ENCODE results near the gene CRACDL. TPM values are rescaled to one million over a fixed set of nuclear protein-coding genes. Genes with fewer than 3 reads are reported as not detected.

Gene CRACDL
- total RNA-seq, 4 donors from 2014 or later, result 0.94 to 5.8 (median 1.8) TPM

DNA sequence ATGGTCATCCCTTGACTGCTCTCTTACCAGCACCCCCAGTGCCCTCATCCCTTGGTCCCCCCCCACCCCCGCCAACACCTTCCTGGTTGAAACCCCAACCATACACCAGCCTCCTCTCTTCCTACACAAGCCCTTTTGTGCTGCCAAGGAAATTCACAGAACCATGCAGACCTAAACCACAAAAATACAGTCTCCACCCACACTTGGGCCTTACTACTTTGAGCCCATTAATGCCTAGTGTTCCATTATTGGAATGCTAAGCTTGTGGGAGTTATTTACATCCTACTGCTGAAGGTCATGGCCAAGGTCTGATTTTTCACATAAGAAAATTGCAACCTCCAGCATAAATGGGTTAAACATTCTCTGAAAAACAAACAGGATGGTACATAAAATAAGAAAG lies 4.1 kb upstream of the CRACDL start:
- Histone ChIP-seq H3K27ac (no peak overlapping the region), H3K27me3 (peaks cover 31% of the 10 kb centered on the region), H3K36me3 (no peaks in the 10 kb centered on the region), H3K9me3 (no peaks in the 10 kb centered on the region), H3K4me3 (no peak overlapping the region), H3K4me1 (peaks cover 0 to 22% (median 4%) of the 10 kb centered on the region in 3 donors)
- ATAC-seq, result no peak
- 100% methylated on average over 1 of the region's 1 CpG; no CpG with 5 or more reads in 1 of the 2 donors for WGBS, 2 donors (ENCODE audit: low coverage in 1 of 2)
- TF ChIP-seq, protein P1, sequence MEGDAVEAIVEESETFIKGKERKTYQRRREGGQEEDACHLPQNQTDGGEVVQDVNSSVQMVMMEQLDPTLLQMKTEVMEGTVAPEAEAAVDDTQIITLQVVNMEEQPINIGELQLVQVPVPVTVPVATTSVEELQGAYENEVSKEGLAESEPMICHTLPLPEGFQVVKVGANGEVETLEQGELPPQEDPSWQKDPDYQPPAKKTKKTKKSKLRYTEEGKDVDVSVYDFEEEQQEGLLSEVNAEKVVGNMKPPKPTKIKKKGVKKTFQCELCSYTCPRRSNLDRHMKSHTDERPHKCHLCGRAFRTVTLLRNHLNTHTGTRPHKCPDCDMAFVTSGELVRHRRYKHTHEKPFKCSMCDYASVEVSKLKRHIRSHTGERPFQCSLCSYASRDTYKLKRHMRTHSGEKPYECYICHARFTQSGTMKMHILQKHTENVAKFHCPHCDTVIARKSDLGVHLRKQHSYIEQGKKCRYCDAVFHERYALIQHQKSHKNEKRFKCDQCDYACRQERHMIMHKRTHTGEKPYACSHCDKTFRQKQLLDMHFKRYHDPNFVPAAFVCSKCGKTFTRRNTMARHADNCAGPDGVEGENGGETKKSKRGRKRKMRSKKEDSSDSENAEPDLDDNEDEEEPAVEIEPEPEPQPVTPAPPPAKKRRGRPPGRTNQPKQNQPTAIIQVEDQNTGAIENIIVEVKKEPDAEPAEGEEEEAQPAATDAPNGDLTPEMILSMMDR (IDR thresholded peaks at IDR 0.05), result no peak
- TF ChIP-seq EP300 (IDR thresholded peaks at IDR 0.05), result no peak

- ATAC-seq, result no peak
- peaks cover 0 to 22% (median 4%) of the 10 kb centered on the region in 3 donors for H3K4me1 ChIP-seq
- 82 to 100% methylated on average over 1 to 2 of the region's 2 CpGs for WGBS, 2 donors (ENCODE audit: low coverage in 1 of 2)
- TF ChIP-seq EP300 (IDR thresholded peaks at IDR 0.05) (no peak), POLR2AphosphoS5 (IDR thresholded peaks at IDR 0.05) (no peak), POLR2A (IDR thresholded peaks at IDR 0.05) (no peak)
- TF ChIP-seq, protein P1 (IDR thresholded peaks at IDR 0.05), result no peak
- H3K27ac ChIP-seq, result no peak overlapping the region
- H3K9me3 ChIP-seq, result no peaks in the 10 kb centered on the region
- no peak overlapping the region for H3K4me3 ChIP-seq
- no peaks in the 10 kb centered on the region for H3K36me3 ChIP-seq
- peaks cover 47% of the 10 kb centered on the region for H3K27me3 ChIP-seq
Observed at GRCh38 chr2:98937906-98938305, 1.9 kb upstream of the CRACDL start.

DNA sequence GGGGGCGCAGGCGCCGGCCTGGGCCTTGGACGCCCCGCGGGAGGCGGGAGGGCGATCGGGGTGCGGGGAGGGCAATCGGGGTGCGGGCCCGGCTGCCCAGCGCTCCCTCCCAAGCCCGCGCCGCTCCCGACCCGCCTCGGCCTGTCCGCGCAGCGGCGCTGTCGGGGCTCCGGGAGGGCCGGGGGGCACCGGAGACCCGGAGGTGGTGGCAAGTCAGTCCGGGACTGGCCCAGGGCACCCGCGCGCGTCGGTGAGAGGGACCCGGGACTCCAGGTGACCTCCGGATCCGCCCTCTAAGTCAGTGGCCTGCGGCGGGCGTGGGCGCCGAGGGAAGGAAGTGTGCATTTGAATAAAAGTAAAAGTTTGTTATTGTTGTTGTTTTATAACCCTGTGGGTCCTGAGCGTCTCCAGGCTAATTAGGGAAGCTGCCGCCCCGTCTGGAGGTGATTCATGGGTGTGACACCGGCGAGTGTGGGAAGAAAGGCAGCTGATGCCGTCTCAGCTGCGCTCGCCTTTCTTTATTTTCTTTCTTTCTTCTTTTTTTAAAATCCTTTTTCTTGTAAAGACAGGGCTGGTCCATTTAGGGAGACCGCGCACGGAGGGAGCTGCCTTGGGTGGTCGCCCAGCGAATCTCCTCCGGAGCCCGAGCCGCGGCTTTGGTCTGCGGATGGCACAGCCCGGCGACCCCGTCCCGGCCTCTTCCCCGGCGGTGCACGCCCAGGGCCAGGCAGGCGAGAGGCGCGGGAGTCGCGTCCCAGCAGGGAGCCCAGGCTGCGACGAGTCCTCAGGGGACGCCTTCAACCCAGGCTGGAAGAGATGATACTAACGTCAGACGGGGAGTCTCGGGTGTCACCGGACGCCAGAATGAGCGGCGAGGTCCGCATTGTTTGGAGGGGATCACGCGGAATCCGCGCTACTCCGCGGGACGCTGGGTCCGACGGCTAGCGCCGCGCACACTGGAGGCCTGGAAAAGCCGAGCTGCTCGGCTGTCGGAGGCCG lies 627 bp upstream of the CRACDL start:
- no peak for ATAC-seq
- WGBS, 2 donors (ENCODE audit: low coverage in 1 of 2), result 7 to 16% methylated on average over 13 to 14 of the region's 100 CpGs
- peaks cover 50% of the 10 kb centered on the region for H3K27me3 ChIP-seq

DNA sequence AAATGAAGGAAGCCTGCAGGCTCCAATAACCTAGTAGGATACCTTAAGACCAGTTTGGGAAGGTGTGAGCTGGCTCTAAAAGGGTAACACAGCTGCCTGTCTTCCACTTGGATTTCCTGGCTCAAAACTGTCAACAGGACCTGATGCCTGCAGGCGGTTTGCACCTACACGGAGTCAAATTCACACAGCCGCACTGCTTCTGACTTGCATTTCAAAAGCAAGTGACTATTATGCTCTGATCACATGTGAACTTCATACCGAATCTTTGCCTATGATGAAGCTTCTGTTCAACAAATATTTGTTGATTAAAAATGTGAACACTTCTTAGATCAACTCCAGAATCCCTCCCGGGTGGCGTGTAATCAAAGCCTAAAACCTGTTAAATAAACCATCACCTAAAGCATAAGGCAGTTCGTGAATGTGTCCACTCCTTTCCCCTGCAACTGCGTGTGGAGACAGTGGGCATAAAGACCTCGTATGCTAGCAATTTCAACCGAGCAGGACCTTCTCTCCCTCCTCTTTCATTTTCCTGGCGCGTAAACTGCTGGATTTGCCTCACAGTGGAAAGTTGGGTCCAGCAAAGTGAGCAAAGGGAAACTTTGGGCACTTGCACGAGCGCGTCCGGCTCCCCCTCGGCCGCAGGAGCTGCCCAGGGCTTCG lies 784 bp downstream of the CRACDL start:
- Histone ChIP-seq H3K4me1 (peaks cover 0 to 22% (median 4%) of the 10 kb centered on the region in 3 donors), H3K27me3 (peaks cover 50% of the 10 kb centered on the region), H3K27ac (no peak overlapping the region), H3K9me3 (no peaks in the 10 kb centered on the region), H3K36me3 (no peaks in the 10 kb centered on the region), H3K4me3 (peak overlapping the region; percentile 37 to 55)
- no peak for ATAC-seq
- WGBS, 2 donors (ENCODE audit: low coverage in 1 of 2), result 26 to 31% methylated on average over 10 to 12 of the region's 19 CpGs
- no peak for TF ChIP-seq POLR2A (IDR thresholded peaks at IDR 0.05)
- no peak for TF ChIP-seq EP300 (IDR thresholded peaks at IDR 0.05)
- no peak for TF ChIP-seq POLR2AphosphoS5 (IDR thresholded peaks at IDR 0.05)
- TF ChIP-seq, protein P1 (IDR thresholded peaks at IDR 0.05), result no peak

More for the DNA sequence above, 627 bp upstream of the CRACDL start:
- Histone ChIP-seq H3K4me1 (peaks cover 0 to 22% (median 4%) of the 10 kb centered on the region in 3 donors), H3K36me3 (no peaks in the 10 kb centered on the region), H3K27ac (no peak overlapping the region), H3K9me3 (no peaks in the 10 kb centered on the region), H3K4me3 (peak overlapping the region in 1 of 2 donors; percentile 55)
- TF ChIP-seq POLR2A (IDR thresholded peaks at IDR 0.05), result no peak
- TF ChIP-seq, protein P1 (IDR thresholded peaks at IDR 0.05), result no peak
- no peak for TF ChIP-seq EP300 (IDR thresholded peaks at IDR 0.05)
- TF ChIP-seq POLR2AphosphoS5 (IDR thresholded peaks at IDR 0.05), result no peak

Measured in gastroesophageal sphincter (tissue), 4 donors.